ENCODE results near the gene GOSR2. TPM values are rescaled to one million over a fixed set of nuclear protein-coding genes. Genes with fewer than 3 reads are reported as not detected.

The GOSR2 gene
- total RNA-seq, 1 experiment from 2014 or later, result 59.1 TPM

DNA sequence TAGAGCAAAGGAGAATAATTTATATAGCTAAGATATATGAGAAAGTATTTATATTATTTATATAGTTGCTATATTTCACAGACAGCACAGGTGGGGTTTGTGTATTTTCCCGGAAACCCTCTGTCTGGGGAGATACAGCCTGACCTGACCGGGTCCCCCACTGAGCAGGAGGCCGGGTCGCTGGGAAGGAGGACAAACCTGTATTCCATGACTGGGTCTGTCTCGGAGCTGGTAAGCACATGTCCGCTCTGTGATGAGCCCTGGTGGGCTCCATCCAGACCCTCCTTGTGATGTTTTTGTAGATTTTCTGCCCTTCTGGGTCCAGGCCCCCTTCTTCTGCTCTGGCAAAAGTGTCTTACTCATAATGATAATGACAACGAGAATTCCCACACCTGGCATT lies 43.9 kb upstream of the GOSR2 start:
- Histone ChIP-seq H3K4me2 (ENCODE audit: low read depth, low read length, poor library complexity, severe bottlenecking) (no peak overlapping the region), H4K20me1 (ENCODE audit: insufficient read depth, low read depth, low read length) (no peaks in the 10 kb centered on the region), H3K4me1 (ENCODE audit: low read length) (no peaks in the 10 kb centered on the region), H3K36me3 (ENCODE audit: insufficient read depth, low read length) (no peaks in the 10 kb centered on the region), H3K9me3 (ENCODE audit: low read length) (no peaks in the 10 kb centered on the region), H2AFZ (ENCODE audit: low read length) (no peak overlapping the region), H3K79me2 (ENCODE audit: low read length) (no peaks in the 10 kb centered on the region), H3K27me3 (ENCODE audit: low read length) (no peaks in the 10 kb centered on the region), H3K9ac (ENCODE audit: low read length) (no peak overlapping the region), H3K27ac (ENCODE audit: low read length) (no peak overlapping the region), H3K4me3 (ENCODE audit: low read length) (no peak overlapping the region), H3K9me2 (replicated peaks; ENCODE audit: insufficient read depth, low read length) (no peaks in the 10 kb centered on the region)
- no peak for DNase-seq

DNA sequence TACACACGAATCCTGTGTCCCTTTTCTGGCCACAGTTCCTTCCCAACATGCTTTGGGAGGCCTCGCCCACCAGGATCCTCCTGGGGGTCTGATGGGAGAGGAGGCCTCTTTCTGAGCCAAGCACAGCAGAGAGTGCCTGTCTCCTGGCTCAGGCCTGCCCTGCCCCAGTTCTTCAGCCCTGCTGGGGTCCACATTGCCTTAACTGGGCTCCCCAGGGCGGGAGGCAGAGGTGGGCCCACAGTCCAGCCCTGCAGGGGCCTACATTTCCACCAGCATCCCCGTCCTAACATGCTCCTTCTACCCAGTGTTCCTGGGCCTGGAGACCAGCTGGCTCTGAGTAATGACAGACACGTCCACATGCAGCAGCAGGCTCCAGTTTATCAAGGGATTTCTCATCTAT lies 41.9 kb upstream of the GOSR2 start:
- Histone ChIP-seq H3K27me3 (ENCODE audit: low read length) (no peaks in the 10 kb centered on the region), H3K4me3 (ENCODE audit: low read length) (no peak overlapping the region), H3K27ac (ENCODE audit: low read length) (no peak overlapping the region), H3K4me1 (ENCODE audit: low read length) (no peaks in the 10 kb centered on the region), H2AFZ (ENCODE audit: low read length) (no peak overlapping the region), H3K9ac (ENCODE audit: low read length) (no peak overlapping the region), H4K20me1 (ENCODE audit: insufficient read depth, low read depth, low read length) (no peaks in the 10 kb centered on the region), H3K36me3 (ENCODE audit: insufficient read depth, low read length) (no peaks in the 10 kb centered on the region), H3K9me2 (replicated peaks; ENCODE audit: insufficient read depth, low read length) (no peaks in the 10 kb centered on the region), H3K9me3 (ENCODE audit: low read length) (no peaks in the 10 kb centered on the region), H3K4me2 (ENCODE audit: low read depth, low read length, poor library complexity, severe bottlenecking) (no peak overlapping the region), H3K79me2 (ENCODE audit: low read length) (no peaks in the 10 kb centered on the region)
- no peak for DNase-seq

DNA sequence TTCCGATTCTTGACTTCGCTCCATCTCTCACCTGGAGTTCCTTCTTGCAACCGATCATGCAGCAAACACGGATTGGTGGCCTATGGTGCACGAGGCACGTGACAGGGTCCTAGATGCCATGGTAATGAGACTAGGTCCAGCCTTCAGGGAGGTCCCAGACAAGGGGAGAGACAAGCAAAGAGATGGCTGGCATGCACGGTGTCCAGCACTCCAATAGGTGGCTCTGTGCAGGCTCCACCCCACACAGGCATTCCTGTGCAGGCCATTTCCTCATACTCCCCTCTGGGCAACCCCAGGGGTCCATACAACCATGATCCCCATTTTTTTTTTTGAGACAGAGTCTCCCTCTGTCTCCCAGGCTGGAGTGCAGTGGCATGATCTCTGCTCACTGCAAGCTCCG lies 40.3 kb upstream of the GOSR2 start:
- Histone ChIP-seq H3K4me1 (ENCODE audit: low read length) (no peaks in the 10 kb centered on the region), H2AFZ (ENCODE audit: low read length) (no peak overlapping the region)

DNA sequence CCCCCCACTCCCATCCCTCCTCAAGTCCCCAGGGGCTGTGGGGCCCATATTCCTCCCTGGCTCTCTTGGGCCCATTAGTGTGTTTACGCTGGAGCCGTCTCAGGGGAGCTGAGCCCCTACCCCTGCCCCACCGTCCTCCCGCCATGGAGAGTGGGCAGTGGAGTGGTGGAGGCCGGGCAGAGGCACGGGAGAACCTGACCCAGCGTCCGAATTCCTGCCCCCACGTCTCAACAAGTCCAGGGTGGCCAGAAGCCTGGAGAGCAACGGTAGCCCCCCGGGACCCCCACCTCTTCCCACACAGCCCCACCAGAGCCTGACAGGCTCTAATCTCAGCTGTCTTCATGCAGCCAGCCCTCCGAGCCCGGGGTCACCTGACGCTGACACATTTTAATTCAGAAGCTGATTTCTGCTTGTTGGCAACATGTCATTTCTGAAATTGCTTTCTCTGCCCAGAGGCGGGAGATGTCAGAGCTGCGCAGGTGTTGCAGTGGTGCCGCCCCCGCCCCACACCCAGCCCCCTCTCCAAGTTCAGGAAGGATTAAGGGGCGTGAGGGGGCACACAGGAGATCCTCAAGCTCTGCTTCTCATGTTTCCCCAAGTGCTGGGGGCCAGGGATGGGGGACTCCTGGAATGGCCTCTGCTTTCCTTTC lies 39.0 kb upstream of the GOSR2 start:
- no peak for DNase-seq
- H3K27ac ChIP-seq (ENCODE audit: low read length), result no peak overlapping the region
- H3K79me2 ChIP-seq (ENCODE audit: low read length), result no peaks in the 10 kb centered on the region
- no peak overlapping the region for H2AFZ ChIP-seq (ENCODE audit: low read length)
- no peak overlapping the region for H3K4me3 ChIP-seq (ENCODE audit: low read length)
- no peaks in the 10 kb centered on the region for H3K27me3 ChIP-seq (ENCODE audit: low read length)
- no peaks in the 10 kb centered on the region for H3K9me3 ChIP-seq (ENCODE audit: low read length)
- H3K9me2 ChIP-seq (replicated peaks; ENCODE audit: insufficient read depth, low read length), result no peaks in the 10 kb centered on the region
- no peaks in the 10 kb centered on the region for H4K20me1 ChIP-seq (ENCODE audit: insufficient read depth, low read depth, low read length)
- no peak overlapping the region for H3K4me2 ChIP-seq (ENCODE audit: low read depth, low read length, poor library complexity, severe bottlenecking)
- H3K36me3 ChIP-seq (ENCODE audit: insufficient read depth, low read length), result no peaks in the 10 kb centered on the region
- no peaks in the 10 kb centered on the region for H3K4me1 ChIP-seq (ENCODE audit: low read length)
- H3K9ac ChIP-seq (ENCODE audit: low read length), result no peak overlapping the region

More for the DNA sequence above, 40.3 kb upstream of the GOSR2 start:
- no peaks in the 10 kb centered on the region for H4K20me1 ChIP-seq (ENCODE audit: insufficient read depth, low read depth, low read length)
- no peak overlapping the region for H3K27ac ChIP-seq (ENCODE audit: low read length)
- H3K4me2 ChIP-seq (ENCODE audit: low read depth, low read length, poor library complexity, severe bottlenecking), result no peak overlapping the region
- H3K9me3 ChIP-seq (ENCODE audit: low read length), result no peaks in the 10 kb centered on the region
- no peaks in the 10 kb centered on the region for H3K27me3 ChIP-seq (ENCODE audit: low read length)
- H3K9me2 ChIP-seq (replicated peaks; ENCODE audit: insufficient read depth, low read length), result no peaks in the 10 kb centered on the region
- H3K36me3 ChIP-seq (ENCODE audit: insufficient read depth, low read length), result no peaks in the 10 kb centered on the region
- H3K79me2 ChIP-seq (ENCODE audit: low read length), result no peaks in the 10 kb centered on the region
- DNase-seq, result no peak
- no peak overlapping the region for H3K9ac ChIP-seq (ENCODE audit: low read length)
- H3K4me3 ChIP-seq (ENCODE audit: low read length), result no peak overlapping the region

DNA sequence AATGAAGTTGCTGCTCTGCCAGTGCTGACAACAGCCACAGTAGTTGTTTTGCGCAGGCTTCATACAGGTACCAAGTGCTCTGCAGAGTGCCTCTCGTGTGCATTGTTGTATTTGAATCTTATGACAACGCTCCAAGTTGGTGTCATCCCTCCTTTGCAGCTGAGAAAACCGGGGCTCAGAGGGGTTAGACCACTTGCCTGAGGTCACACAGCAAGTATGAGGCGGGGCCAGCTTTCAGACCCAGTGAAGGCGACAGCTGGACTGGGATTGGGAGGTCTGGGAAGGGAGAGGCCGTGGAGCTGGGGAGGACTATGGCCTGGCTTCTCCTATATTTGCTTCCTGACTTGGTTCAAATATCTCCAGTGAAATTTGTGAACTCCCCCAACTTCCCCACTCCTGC lies 38.4 kb upstream of the GOSR2 start:
- H3K79me2 ChIP-seq (ENCODE audit: low read length), result no peaks in the 10 kb centered on the region
- no peak overlapping the region for H3K27ac ChIP-seq (ENCODE audit: low read length)
- H3K27me3 ChIP-seq (ENCODE audit: low read length), result no peaks in the 10 kb centered on the region
- no peak overlapping the region for H2AFZ ChIP-seq (ENCODE audit: low read length)
- H3K9me2 ChIP-seq (replicated peaks; ENCODE audit: insufficient read depth, low read length), result no peaks in the 10 kb centered on the region
- no peak overlapping the region for H3K4me3 ChIP-seq (ENCODE audit: low read length)
- no peaks in the 10 kb centered on the region for H3K9me3 ChIP-seq (ENCODE audit: low read length)
- no peaks in the 10 kb centered on the region for H3K4me1 ChIP-seq (ENCODE audit: low read length)
- H3K36me3 ChIP-seq (ENCODE audit: insufficient read depth, low read length), result no peaks in the 10 kb centered on the region
- H3K9ac ChIP-seq (ENCODE audit: low read length), result no peak overlapping the region
- H4K20me1 ChIP-seq (ENCODE audit: insufficient read depth, low read depth, low read length), result no peaks in the 10 kb centered on the region
- no peak overlapping the region for H3K4me2 ChIP-seq (ENCODE audit: low read depth, low read length, poor library complexity, severe bottlenecking)
- DNase-seq, result no peak

DNA sequence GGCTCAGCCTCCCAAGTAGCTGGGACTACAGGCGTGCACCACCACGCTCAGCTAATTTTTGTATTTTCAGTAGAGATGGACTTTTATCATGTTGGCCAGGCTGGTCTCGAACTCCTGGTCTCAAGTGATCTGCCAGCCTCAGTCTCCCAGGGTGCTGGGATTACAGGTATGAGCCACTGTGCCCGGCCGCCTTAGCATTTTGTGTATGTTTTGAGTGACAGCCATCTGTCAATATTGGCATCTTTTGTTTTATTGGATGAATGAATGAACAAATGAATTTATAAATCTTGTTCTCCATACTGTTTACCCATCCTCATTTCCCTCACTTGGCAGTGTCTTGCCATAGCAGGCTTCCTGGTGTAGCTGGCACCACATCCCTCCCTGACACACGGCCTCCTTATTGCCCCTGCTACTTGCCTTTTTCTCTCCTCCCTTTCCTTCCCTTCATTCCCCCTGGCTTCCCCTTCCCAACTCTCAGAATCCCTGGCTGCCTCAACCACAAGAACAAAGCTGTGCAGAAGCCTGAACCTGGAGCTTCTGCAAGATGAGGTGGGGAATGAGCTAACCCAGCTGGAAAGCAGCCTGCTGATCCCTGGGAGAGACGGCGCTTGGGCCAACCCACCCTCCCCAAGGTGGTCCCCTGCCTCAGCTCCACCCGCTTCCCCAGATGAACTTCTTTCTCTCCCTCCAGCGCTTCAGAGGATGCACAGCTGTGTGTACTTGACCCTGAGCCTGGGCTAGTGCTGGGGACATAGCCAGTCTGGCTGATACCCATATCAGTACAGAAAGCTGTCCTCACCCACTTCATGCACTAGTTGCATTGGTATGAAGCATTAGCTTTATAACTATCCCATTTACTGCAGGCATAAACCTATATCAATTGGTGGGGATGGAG lies 37.3 kb upstream of the GOSR2 start:
- H3K4me2 ChIP-seq (ENCODE audit: low read depth, low read length, poor library complexity, severe bottlenecking), result no peak overlapping the region
- H2AFZ ChIP-seq (ENCODE audit: low read length), result no peak overlapping the region
- H3K36me3 ChIP-seq (ENCODE audit: insufficient read depth, low read length), result no peaks in the 10 kb centered on the region
- H3K9ac ChIP-seq (ENCODE audit: low read length), result no peak overlapping the region
- H4K20me1 ChIP-seq (ENCODE audit: insufficient read depth, low read depth, low read length), result no peaks in the 10 kb centered on the region
- H3K4me3 ChIP-seq (ENCODE audit: low read length), result no peak overlapping the region
- H3K9me2 ChIP-seq (replicated peaks; ENCODE audit: insufficient read depth, low read length), result no peaks in the 10 kb centered on the region
- DNase-seq, result no peak
- no peak overlapping the region for H3K27ac ChIP-seq (ENCODE audit: low read length)
- H3K4me1 ChIP-seq (ENCODE audit: low read length), result no peaks in the 10 kb centered on the region
- H3K79me2 ChIP-seq (ENCODE audit: low read length), result no peaks in the 10 kb centered on the region
- no peaks in the 10 kb centered on the region for H3K27me3 ChIP-seq (ENCODE audit: low read length)
- no peaks in the 10 kb centered on the region for H3K9me3 ChIP-seq (ENCODE audit: low read length)

DNA sequence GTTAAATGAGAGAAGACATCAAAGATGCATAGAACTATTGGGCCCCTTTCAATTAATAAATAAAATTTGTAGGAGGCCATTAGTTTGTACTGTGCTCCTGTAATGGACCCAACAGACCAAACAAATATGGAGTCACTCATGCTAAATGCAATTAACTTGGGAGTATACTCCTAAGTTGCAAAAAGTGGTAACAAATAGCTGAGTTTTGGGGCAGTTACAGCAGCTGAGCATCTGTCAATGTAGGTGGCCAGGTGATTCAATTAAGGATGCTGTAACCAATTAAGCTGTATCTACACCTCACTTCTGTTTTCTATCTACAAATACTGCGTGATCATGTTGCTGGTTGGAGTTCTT lies 36.7 kb upstream of the GOSR2 start:
- DNase-seq, result no peak
- Histone ChIP-seq H3K79me2 (ENCODE audit: low read length) (no peaks in the 10 kb centered on the region), H3K4me2 (ENCODE audit: low read depth, low read length, poor library complexity, severe bottlenecking) (no peak overlapping the region), H3K27ac (ENCODE audit: low read length) (no peak overlapping the region), H3K4me1 (ENCODE audit: low read length) (no peaks in the 10 kb centered on the region), H3K36me3 (ENCODE audit: insufficient read depth, low read length) (no peaks in the 10 kb centered on the region), H2AFZ (ENCODE audit: low read length) (no peak overlapping the region), H3K9me3 (ENCODE audit: low read length) (no peaks in the 10 kb centered on the region), H3K4me3 (ENCODE audit: low read length) (no peak overlapping the region), H3K9ac (ENCODE audit: low read length) (no peak overlapping the region), H4K20me1 (ENCODE audit: insufficient read depth, low read depth, low read length) (no peaks in the 10 kb centered on the region), H3K27me3 (ENCODE audit: low read length) (no peaks in the 10 kb centered on the region), H3K9me2 (replicated peaks; ENCODE audit: insufficient read depth, low read length) (no peaks in the 10 kb centered on the region)

DNA sequence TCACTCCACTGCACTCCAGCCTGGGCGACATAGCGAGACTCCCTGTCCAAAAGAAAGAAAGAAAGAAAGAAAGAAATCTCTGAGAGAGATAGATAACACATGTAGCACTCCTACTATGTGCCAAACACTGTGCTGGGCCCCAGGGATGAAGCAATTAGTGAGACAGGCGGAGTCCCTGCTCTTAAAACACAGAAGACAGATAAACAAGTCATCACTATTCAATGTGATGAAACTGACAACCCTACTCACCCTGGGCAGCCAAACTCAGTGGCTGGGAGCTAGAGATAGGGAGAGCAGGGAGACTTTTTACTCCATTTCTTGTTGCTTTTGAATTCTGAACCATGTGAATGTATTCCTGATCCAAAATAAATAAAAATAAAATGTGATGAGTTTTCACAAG lies 35.2 kb upstream of the GOSR2 start:
- Histone ChIP-seq H3K36me3 (ENCODE audit: insufficient read depth, low read length) (no peaks in the 10 kb centered on the region), H3K4me3 (ENCODE audit: low read length) (no peak overlapping the region), H3K9ac (ENCODE audit: low read length) (no peak overlapping the region), H4K20me1 (ENCODE audit: insufficient read depth, low read depth, low read length) (no peaks in the 10 kb centered on the region), H3K27me3 (ENCODE audit: low read length) (no peaks in the 10 kb centered on the region), H3K4me2 (ENCODE audit: low read depth, low read length, poor library complexity, severe bottlenecking) (no peak overlapping the region), H3K79me2 (ENCODE audit: low read length) (no peaks in the 10 kb centered on the region), H2AFZ (ENCODE audit: low read length) (no peak overlapping the region), H3K27ac (ENCODE audit: low read length) (no peak overlapping the region), H3K9me3 (ENCODE audit: low read length) (no peaks in the 10 kb centered on the region), H3K4me1 (ENCODE audit: low read length) (no peaks in the 10 kb centered on the region), H3K9me2 (replicated peaks; ENCODE audit: insufficient read depth, low read length) (no peaks in the 10 kb centered on the region)
- DNase-seq, result no peak

Measured in Karpas-422 (cell line).